ENCODE results near the gene ZNF683. TPM values are rescaled to one million over a fixed set of nuclear protein-coding genes. Genes with fewer than 3 reads are reported as not detected.

Gene ZNF683
- total and polyA plus RNA-seq, 2 experiments from 2014 or later, result not detected

DNA sequence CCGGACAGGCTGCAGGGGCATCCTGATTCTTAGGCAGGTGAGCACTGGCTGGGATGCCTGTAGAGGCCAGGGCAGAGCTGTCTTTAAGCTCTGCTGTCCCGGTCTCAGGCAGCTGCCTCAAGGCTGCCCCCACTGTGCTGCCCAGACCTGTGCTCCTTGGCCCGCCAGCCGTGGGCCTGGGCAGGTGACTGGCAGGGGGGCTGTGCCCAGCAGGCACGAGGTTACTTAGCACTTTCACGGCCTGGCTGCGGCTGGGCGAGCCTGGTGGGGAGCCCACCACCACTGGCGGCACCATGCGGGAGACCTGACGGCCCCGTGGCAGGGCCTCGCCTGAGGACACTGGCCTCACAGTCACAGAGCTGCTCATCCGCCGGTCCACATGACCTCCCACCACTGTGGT lies 26.8 kb downstream of the ZNF683 start (continued):
- TF ChIP-seq, protein P1, sequence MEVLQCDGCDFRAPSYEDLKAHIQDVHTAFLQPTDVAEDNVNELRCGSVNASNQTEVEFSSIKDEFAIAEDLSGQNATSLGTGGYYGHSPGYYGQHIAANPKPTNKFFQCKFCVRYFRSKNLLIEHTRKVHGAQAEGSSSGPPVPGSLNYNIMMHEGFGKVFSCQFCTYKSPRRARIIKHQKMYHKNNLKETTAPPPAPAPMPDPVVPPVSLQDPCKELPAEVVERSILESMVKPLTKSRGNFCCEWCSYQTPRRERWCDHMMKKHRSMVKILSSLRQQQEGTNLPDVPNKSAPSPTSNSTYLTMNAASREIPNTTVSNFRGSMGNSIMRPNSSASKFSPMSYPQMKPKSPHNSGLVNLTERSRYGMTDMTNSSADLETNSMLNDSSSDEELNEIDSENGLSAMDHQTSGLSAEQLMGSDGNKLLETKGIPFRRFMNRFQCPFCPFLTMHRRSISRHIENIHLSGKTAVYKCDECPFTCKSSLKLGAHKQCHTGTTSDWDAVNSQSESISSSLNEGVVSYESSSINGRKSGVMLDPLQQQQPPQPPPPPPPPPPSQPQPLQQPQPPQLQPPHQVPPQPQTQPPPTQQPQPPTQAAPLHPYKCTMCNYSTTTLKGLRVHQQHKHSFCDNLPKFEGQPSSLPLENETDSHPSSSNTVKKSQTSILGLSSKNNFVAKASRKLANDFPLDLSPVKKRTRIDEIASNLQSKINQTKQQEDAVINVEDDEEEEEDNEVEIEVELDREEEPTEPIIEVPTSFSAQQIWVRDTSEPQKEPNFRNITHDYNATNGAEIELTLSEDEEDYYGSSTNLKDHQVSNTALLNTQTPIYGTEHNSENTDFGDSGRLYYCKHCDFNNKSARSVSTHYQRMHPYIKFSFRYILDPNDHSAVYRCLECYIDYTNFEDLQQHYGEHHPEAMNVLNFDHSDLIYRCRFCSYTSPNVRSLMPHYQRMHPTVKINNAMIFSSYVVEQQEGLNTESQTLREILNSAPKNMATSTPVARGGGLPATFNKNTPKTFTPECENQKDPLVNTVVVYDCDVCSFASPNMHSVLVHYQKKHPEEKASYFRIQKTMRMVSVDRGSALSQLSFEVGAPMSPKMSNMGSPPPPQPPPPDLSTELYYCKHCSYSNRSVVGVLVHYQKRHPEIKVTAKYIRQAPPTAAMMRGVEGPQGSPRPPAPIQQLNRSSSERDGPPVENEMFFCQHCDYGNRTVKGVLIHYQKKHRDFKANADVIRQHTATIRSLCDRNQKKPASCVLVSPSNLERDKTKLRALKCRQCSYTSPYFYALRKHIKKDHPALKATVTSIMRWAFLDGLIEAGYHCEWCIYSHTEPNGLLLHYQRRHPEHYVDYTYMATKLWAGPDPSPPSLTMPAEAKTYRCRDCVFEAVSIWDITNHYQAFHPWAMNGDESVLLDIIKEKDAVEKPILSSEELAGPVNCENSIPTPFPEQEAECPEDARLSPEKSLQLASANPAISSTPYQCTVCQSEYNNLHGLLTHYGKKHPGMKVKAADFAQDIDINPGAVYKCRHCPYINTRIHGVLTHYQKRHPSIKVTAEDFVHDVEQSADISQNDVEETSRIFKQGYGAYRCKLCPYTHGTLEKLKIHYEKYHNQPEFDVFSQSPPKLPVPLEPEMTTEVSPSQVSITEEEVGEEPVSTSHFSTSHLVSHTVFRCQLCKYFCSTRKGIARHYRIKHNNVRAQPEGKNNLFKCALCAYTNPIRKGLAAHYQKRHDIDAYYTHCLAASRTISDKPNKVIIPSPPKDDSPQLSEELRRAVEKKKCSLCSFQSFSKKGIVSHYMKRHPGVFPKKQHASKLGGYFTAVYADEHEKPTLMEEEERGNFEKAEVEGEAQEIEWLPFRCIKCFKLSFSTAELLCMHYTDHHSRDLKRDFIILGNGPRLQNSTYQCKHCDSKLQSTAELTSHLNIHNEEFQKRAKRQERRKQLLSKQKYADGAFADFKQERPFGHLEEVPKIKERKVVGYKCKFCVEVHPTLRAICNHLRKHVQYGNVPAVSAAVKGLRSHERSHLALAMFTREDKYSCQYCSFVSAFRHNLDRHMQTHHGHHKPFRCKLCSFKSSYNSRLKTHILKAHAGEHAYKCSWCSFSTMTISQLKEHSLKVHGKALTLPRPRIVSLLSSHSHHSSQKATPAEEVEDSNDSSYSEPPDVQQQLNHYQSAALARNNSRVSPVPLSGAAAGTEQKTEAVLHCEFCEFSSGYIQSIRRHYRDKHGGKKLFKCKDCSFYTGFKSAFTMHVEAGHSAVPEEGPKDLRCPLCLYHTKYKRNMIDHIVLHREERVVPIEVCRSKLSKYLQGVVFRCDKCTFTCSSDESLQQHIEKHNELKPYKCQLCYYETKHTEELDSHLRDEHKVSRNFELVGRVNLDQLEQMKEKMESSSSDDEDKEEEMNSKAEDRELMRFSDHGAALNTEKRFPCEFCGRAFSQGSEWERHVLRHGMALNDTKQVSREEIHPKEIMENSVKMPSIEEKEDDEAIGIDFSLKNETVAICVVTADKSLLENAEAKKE (CRISPR knock-in tag; IDR thresholded peaks at IDR 0.05), result no peak
- TF ChIP-seq ZNF114 (CRISPR knock-in tag; IDR thresholded peaks at IDR 0.05), result no peak
- TF ChIP-seq, protein P2, sequence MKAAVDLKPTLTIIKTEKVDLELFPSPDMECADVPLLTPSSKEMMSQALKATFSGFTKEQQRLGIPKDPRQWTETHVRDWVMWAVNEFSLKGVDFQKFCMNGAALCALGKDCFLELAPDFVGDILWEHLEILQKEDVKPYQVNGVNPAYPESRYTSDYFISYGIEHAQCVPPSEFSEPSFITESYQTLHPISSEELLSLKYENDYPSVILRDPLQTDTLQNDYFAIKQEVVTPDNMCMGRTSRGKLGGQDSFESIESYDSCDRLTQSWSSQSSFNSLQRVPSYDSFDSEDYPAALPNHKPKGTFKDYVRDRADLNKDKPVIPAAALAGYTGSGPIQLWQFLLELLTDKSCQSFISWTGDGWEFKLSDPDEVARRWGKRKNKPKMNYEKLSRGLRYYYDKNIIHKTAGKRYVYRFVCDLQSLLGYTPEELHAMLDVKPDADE (IDR thresholded peaks at IDR 0.05), result no peak
- TF ChIP-seq ZNF331 (CRISPR knock-in tag; IDR thresholded peaks at IDR 0.05; ENCODE audit: low read depth), result no peak
- TF ChIP-seq, protein P3, sequence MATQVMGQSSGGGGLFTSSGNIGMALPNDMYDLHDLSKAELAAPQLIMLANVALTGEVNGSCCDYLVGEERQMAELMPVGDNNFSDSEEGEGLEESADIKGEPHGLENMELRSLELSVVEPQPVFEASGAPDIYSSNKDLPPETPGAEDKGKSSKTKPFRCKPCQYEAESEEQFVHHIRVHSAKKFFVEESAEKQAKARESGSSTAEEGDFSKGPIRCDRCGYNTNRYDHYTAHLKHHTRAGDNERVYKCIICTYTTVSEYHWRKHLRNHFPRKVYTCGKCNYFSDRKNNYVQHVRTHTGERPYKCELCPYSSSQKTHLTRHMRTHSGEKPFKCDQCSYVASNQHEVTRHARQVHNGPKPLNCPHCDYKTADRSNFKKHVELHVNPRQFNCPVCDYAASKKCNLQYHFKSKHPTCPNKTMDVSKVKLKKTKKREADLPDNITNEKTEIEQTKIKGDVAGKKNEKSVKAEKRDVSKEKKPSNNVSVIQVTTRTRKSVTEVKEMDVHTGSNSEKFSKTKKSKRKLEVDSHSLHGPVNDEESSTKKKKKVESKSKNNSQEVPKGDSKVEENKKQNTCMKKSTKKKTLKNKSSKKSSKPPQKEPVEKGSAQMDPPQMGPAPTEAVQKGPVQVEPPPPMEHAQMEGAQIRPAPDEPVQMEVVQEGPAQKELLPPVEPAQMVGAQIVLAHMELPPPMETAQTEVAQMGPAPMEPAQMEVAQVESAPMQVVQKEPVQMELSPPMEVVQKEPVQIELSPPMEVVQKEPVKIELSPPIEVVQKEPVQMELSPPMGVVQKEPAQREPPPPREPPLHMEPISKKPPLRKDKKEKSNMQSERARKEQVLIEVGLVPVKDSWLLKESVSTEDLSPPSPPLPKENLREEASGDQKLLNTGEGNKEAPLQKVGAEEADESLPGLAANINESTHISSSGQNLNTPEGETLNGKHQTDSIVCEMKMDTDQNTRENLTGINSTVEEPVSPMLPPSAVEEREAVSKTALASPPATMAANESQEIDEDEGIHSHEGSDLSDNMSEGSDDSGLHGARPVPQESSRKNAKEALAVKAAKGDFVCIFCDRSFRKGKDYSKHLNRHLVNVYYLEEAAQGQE (IDR thresholded peaks at IDR 0.05; ENCODE audit: unreplicated experiment), result no peak
- TF ChIP-seq NANOG (IDR thresholded peaks at IDR 0.05; ENCODE audit: borderline replicate concordance), result no peak
- TF ChIP-seq EZH2 (IDR thresholded peaks at IDR 0.05; ENCODE audit: low read depth, unreplicated experiment), result no peak
- no peak for TF ChIP-seq STAT1 (IDR thresholded peaks at IDR 0.05; ENCODE audit: unreplicated experiment)
- TF ChIP-seq JUNB (IDR thresholded peaks at IDR 0.05; ENCODE audit: unreplicated experiment), result no peak
